Measurements from ENCODE around the gene GCC1. TPM values are rescaled to one million over a fixed set of nuclear protein-coding genes. Genes with fewer than 3 reads are reported as not detected.
"Not testable (repeated sequence)": the region's sequence is repeated elsewhere in the genome, so short reads cannot be mapped to it uniquely, and the experiment has no call there.

GCC1 gene
- total RNA-seq, 2 donors from 2014 or later = 18.6 to 21.4 TPM

DNA sequence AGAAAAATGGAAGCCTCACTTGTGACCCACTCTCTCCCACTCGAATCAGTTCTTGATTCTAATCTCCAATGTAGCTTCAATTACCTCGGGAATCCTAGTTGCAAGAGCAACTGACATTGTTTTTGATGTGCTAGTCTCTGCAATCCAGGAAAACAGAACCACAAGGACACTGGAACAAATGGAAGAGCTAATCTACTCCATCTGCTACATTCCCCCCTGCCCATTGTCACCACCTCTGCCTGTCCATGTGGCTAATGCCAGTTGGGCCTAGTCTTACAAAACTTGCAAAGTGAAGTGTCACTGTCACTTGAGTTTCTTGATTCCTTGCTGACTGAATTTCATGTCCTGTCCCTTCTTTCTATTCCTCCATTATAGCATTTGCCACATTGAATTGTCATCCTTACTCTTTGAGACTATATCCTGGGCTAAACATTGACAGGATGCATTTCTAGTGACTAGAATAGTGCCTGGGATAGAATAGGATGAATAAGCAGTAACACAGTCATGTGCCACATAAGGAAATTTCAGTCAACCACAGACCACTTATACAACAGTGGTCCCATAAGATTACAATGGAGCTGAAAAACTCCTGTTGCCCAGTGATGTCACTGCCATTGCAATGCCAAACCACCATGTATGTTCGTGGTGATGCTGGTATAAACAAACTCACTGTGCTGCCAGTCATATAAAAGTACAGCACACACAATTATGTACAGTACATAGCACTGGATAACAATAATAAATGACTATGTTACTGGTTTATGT, 13.5 kb downstream of the GCC1 start:
- H3K36me3 ChIP-seq = no peaks in the 10 kb centered on the region
- no peak overlapping the region for H3K4me3 ChIP-seq
- no peak for DNase-seq
- H3K27me3 ChIP-seq = no peaks in the 10 kb centered on the region
- no peak for TF ChIP-seq CTCF (IDR thresholded peaks at IDR 0.05)
- no peaks in the 10 kb centered on the region for H3K4me1 ChIP-seq
- no peak overlapping the region for H3K27ac ChIP-seq
- no peak overlapping the region for H3K9ac ChIP-seq (ENCODE audit: low read depth in 2 of 2, low read length in 2 of 2)
- intact Hi-C loops (cut with DNase I) = no loop called here
- H3K9me3 ChIP-seq = no peaks in the 10 kb centered on the region

DNA sequence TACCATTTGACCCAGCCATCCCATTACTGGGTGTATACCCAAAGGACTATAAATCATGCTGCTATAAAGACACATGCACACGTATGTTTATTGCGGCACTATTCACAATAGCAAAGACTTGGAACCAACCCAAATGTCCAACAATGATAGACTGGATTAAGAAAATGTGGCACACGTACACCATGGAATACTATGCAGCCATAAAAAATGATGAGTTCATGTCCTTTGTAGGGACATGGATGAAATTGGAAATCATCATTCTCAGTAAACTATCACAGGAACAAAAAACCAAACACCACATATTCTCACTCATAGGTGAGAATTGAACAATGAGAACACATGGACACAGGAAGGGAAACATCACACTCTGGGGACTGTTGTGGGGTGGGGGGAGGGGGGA, 17.4 kb downstream of the GCC1 start:
- H3K9me3 ChIP-seq; H3K27ac ChIP-seq; H3K9ac ChIP-seq (ENCODE audit: low read depth in 2 of 2, low read length in 2 of 2); intact Hi-C loops (cut with DNase I); DNase-seq; H3K4me1 ChIP-seq; H3K4me3 ChIP-seq; H3K27me3 ChIP-seq; H3K36me3 ChIP-seq: not testable (repeated sequence)

- DNase-seq = no peak
- H3K9ac ChIP-seq (ENCODE audit: low read depth in 2 of 2, low read length in 2 of 2) = no peak overlapping the region
- intact Hi-C loops (cut with DNase I) = no loop called here
- no peak overlapping the region for H3K27ac ChIP-seq
- no peaks in the 10 kb centered on the region for H3K27me3 ChIP-seq
- no peak overlapping the region for H3K4me3 ChIP-seq
- no peak for TF ChIP-seq CTCF (IDR thresholded peaks at IDR 0.05)
- H3K36me3 ChIP-seq = no peaks in the 10 kb centered on the region
- no peaks in the 10 kb centered on the region for H3K4me1 ChIP-seq
- no peaks in the 10 kb centered on the region for H3K9me3 ChIP-seq
Observed at GRCh38 chr7:127566242-127566641, 19.2 kb downstream of the GCC1 start.

- H3K9me3 ChIP-seq = no peaks in the 10 kb centered on the region
- H3K27ac ChIP-seq = no peak overlapping the region
- no peak for TF ChIP-seq CTCF (IDR thresholded peaks at IDR 0.05)
- H3K4me3 ChIP-seq = no peak overlapping the region
- H3K36me3 ChIP-seq = no peaks in the 10 kb centered on the region
- H3K9ac ChIP-seq (ENCODE audit: low read depth in 2 of 2, low read length in 2 of 2) = no peak overlapping the region
- intact Hi-C loops (cut with DNase I) = no loop called here
- H3K4me1 ChIP-seq = no peaks in the 10 kb centered on the region
- DNase-seq = no peak
- H3K27me3 ChIP-seq = no peaks in the 10 kb centered on the region
Observed at GRCh38 chr7:127557803-127558202, 27.6 kb downstream of the GCC1 start.

GRCh38 chr7:127556404-127556803, 29.0 kb downstream of the GCC1 start:
- intact Hi-C loops (cut with DNase I) = no loop called here
- H3K9ac ChIP-seq (ENCODE audit: low read depth in 2 of 2, low read length in 2 of 2) = no peak overlapping the region
- H3K4me1 ChIP-seq = no peaks in the 10 kb centered on the region
- H3K4me3 ChIP-seq = no peak overlapping the region
- DNase-seq = no peak
- H3K36me3 ChIP-seq = no peaks in the 10 kb centered on the region
- H3K9me3 ChIP-seq = no peaks in the 10 kb centered on the region
- no peaks in the 10 kb centered on the region for H3K27me3 ChIP-seq
- no peak for TF ChIP-seq CTCF (IDR thresholded peaks at IDR 0.05)
- H3K27ac ChIP-seq = no peak overlapping the region

DNA sequence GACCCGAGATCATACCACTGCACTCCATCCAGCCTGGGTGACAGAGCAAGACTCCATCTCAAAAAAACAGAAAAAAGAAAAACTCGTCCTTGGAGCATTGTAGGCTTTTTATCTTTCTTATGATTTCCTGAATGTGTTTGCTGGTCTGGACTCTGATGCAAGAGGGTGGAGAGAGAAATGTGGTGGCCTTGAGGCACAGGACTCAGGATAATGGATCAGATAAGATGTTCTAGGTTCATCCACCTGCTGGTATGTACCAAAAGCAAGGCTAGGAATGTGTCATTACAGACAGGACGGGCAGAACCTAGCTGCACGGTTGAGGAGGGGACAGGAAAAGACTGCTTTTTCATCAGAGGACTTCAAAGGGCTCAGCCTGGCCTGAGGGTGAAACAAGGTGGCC, 33.5 kb downstream of the GCC1 start:
- intact Hi-C loops (cut with DNase I) = no loop called here
- Histone ChIP-seq H3K27ac (no peak overlapping the region), H3K27me3 (no peaks in the 10 kb centered on the region), H3K36me3 (no peaks in the 10 kb centered on the region), H3K4me3 (no peak overlapping the region), H3K9me3 (no peaks in the 10 kb centered on the region), H3K9ac (ENCODE audit: low read depth in 2 of 2, low read length in 2 of 2) (no peak overlapping the region), H3K4me1 (no peaks in the 10 kb centered on the region)
- no peak for DNase-seq
- no peak for TF ChIP-seq CTCF (IDR thresholded peaks at IDR 0.05)

Data from colonic mucosa (tissue), 4 donors.